ENCODE data around the gene BGN. TPM values are rescaled to one million over a fixed set of nuclear protein-coding genes. Genes with fewer than 3 reads are reported as not detected.

Gene BGN
- total RNA-seq, 2 donors from 2014 or later: 141 to 206 TPM

- TF ChIP-seq CTCF (IDR thresholded peaks at IDR 0.05): no peak
- H3K36me3 ChIP-seq: no peaks in the 10 kb centered on the region
- H3K27ac ChIP-seq: no peak overlapping the region
- H3K4me3 ChIP-seq: no peak overlapping the region
- no peaks in the 10 kb centered on the region for H3K9me3 ChIP-seq
- no peaks in the 10 kb centered on the region for H3K4me1 ChIP-seq
- peaks cover 0 to 18% of the 10 kb centered on the region in 2 donors for H3K27me3 ChIP-seq
- DNase-seq (ENCODE audit: low spot score): no peak
These were observed 25.6 kb downstream of the BGN start for GRCh38 chrX:153520287-153520917.

- no peaks in the 10 kb centered on the region for H3K36me3 ChIP-seq
- H3K27me3 ChIP-seq: peaks cover 0 to 18% of the 10 kb centered on the region in 2 donors
- H3K4me1 ChIP-seq: no peaks in the 10 kb centered on the region
- no peak overlapping the region for H3K27ac ChIP-seq
- H3K4me3 ChIP-seq: no peak overlapping the region
- TF ChIP-seq CTCF (IDR thresholded peaks at IDR 0.05): no peak
- H3K9me3 ChIP-seq: no peaks in the 10 kb centered on the region
- DNase-seq (ENCODE audit: low spot score): no peak
These were observed 26.3 kb downstream of the BGN start for GRCh38 chrX:153521034-153521433.

GRCh38 chrX:153522259-153522658 lies 27.5 kb downstream of the BGN start:
- H3K27me3 ChIP-seq: peaks cover 0 to 18% of the 10 kb centered on the region in 2 donors
- no peaks in the 10 kb centered on the region for H3K4me1 ChIP-seq
- no peak for DNase-seq (ENCODE audit: low spot score)
- no peaks in the 10 kb centered on the region for H3K9me3 ChIP-seq
- TF ChIP-seq CTCF (IDR thresholded peaks at IDR 0.05): no peak
- no peak overlapping the region for H3K27ac ChIP-seq
- no peaks in the 10 kb centered on the region for H3K36me3 ChIP-seq
- no peak overlapping the region for H3K4me3 ChIP-seq

- DNase-seq (ENCODE audit: low spot score): no peak
- H3K36me3 ChIP-seq: no peaks in the 10 kb centered on the region
- peaks cover 0 to 15% of the 10 kb centered on the region in 2 donors for H3K27me3 ChIP-seq
- no peaks in the 10 kb centered on the region for H3K9me3 ChIP-seq
- no peaks in the 10 kb centered on the region for H3K4me1 ChIP-seq
- no peak overlapping the region for H3K27ac ChIP-seq
- H3K4me3 ChIP-seq: no peak overlapping the region
- TF ChIP-seq CTCF (IDR thresholded peaks at IDR 0.05): no peak
These were observed 28.5 kb downstream of the BGN start for GRCh38 chrX:153523269-153523668.

- no peak for DNase-seq (ENCODE audit: low spot score)
- no peak for TF ChIP-seq CTCF (IDR thresholded peaks at IDR 0.05)
- Histone ChIP-seq H3K4me1 (no peaks in the 10 kb centered on the region), H3K4me3 (no peak overlapping the region), H3K9me3 (no peaks in the 10 kb centered on the region), H3K36me3 (no peaks in the 10 kb centered on the region), H3K27me3 (peaks cover 0 to 6% of the 10 kb centered on the region in 2 donors), H3K27ac (no peak overlapping the region)
These were observed 29.5 kb downstream of the BGN start for GRCh38 chrX:153524234-153524633.

GRCh38 chrX:153525451-153525850 lies 30.7 kb downstream of the BGN start:
- Histone ChIP-seq H3K36me3 (no peaks in the 10 kb centered on the region), H3K4me1 (no peaks in the 10 kb centered on the region), H3K4me3 (no peak overlapping the region), H3K27me3 (no peaks in the 10 kb centered on the region), H3K9me3 (no peaks in the 10 kb centered on the region), H3K27ac (no peak overlapping the region)
- TF ChIP-seq CTCF (IDR thresholded peaks at IDR 0.05): no peak
- DNase-seq (ENCODE audit: low spot score): no peak
